GM21390 (cell line): ENCODE measurements around the gene P2RY2.

Experiments used
- ATAC-seq: cut with Tn5 transposase; IDR thresholded peaks from one replicate; pipeline ENCODE4 v1.9.1; 2021; ENCODE audit not compliant: unreplicated experiment

Gene P2RY2

DNA sequence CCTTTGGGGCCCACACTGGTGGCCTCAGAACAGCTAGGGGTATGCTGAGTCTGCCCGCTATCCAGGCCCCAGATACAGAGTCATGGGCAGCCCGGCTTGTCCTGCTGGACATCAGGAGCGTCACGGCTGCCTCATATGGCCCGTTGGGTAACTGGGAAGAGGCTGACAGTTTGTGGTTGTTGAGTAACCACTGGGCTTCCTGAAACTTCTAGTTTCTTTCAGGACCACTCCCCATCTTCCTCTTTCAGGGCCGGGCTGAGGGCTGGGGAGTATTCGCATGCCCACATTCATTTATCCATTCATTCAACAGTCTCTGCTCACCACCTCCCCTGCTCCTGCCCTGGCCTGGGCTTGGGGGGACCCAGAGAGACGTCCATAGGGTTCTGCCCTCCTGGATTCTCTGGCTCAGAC, 13.4 kb upstream of the P2RY2 start:
- ATAC-seq = no peak

DNA sequence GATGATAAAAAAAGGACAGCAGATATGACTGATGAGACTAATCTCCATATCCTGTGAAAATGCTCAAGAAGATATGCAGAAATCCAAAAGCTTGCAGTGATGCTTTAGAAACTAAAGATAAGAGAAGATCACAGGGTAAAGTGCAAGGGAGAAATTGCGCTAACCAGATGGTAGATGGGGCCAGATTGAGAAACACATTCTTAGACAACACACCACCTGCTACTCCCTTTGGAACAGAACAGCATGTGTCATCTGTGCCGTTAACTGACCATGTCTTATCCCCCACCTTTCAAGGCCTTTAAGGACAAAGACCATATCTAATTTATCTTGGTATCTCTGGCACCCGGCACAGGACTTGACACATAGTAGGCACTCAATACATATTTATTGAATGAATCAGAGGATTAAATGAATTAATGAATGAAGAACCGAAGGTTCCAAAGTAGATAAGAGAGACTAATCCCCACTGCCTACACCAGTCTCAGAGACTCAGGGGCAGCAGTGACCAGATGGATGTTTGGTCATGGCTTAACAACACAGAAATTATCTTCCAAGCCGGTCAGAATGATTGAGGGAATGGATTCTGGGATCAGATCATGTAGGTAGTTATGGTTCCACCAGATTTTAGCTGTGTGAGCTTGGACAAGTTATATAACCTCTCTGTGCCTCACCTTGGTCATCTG, 12.3 kb upstream of the P2RY2 start:
- no peak for ATAC-seq

DNA sequence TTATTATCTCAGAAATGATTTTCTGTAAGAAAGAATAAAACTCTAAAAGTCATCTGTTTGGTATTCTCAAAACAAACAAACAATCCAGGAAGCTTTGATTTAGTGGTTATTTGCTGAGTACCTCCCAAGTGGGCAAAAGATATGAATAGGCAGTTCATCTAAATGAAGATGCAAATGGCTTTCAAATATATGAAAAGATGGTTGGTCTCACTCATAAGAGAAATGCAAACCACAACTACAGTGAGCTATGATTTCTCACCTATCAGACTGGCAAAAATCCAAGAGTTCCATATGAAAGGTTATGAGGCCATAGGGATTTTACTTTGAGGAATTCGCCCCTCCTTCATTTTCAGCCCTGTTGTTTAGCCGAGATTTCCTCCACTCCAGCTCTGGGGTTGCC, 11.3 kb upstream of the P2RY2 start:
- ATAC-seq = no peak

DNA sequence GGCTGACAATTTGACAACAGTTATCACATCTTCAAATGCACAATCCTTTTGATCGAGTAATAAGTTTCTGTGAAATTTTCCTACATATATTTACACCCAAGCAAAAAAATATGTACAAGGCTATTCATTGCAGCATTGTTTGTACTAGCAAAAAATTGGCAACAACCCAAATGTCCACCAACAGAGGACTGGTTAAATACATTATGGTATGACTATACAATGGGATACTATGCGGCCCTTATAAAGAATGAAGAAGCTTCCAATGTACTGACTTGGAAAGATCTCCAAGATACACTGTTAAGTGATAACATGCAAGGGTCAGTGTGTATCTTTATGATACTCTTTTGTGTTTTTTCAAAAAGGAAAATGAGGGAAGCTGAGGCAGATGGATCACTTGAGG, 8.2 kb upstream of the P2RY2 start:
- no peak for ATAC-seq

DNA sequence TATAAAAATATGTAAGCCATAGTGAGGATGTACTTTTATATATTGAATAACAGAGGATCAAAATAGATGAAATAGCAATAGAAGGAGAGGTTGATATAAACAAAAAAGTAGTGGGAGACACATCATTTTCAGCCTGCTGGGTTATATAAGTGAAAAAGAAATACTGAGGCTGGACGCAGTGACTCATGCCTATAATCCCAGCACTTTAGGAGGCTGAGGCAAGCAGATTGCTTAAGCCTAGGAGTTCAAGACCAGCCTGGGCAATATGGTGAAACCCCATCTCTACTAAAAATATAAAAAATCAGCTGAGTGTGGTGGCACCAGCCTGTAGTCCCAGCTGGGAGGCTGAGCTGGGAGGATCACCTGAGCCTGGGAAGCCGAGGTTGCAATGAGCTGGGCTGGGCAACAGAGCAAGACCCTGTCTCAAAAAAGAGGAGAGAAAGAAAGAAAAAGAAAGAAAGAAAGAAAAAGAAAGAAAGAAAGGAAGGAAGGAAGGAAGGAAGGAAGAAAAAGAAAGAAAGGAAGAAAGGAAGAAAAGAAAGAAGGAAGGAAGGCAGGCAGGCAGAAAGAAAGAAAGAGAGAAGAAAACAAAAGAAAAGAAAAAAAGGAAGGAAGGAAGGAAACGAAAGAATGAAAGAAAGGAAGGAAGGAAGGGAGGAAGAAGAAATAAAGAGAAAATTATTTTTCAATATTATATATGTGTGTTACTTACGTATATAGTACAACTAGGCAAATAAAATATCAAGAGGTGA, 7.0 kb upstream of the P2RY2 start:
- no peak for ATAC-seq

DNA sequence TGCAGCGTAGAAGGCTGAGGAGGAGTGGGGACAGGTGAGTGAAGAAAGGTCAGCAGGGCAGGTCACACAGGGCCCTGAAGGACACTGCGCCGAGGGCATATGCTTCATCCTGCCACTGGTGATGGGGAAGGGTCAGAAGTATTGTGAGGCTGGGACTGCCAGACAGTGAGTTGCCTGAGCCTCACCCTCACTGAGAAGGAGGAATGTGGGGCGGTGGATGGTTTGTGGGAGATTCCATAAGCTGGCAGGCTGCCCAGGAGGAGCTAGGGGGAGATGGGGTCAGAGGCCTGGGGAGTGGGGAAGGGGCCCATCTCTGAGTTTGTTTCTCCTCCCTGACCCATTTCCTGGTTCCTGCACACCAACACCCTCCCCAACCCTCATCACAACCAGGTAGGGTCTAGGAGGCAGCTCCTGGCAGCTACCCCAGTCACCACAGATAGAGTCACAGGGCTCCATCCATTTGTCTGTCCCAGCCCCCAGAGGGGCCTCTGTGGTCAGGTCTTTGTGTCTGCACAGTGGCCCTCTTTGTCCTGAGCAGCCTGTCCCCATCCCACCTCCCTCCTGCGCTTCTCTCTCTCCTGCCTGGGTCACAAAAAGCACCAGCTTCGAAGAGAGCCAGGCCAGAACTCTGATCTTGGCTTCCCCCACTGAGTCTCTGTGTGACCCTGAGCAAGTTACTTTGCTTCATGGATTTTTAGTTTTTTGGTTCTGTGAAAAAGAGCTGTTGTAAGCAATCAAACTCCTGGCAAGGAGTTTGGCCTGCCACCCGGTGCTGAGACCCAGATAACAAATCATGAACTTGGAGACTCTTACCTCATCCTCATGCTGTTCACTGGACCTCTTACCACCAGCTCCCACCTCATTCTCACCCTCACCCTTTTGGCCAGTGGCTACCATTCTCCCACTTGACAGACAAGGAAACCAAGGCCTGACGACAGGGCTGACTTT, 4.6 kb upstream of the P2RY2 start:
- ATAC-seq = no peak

DNA sequence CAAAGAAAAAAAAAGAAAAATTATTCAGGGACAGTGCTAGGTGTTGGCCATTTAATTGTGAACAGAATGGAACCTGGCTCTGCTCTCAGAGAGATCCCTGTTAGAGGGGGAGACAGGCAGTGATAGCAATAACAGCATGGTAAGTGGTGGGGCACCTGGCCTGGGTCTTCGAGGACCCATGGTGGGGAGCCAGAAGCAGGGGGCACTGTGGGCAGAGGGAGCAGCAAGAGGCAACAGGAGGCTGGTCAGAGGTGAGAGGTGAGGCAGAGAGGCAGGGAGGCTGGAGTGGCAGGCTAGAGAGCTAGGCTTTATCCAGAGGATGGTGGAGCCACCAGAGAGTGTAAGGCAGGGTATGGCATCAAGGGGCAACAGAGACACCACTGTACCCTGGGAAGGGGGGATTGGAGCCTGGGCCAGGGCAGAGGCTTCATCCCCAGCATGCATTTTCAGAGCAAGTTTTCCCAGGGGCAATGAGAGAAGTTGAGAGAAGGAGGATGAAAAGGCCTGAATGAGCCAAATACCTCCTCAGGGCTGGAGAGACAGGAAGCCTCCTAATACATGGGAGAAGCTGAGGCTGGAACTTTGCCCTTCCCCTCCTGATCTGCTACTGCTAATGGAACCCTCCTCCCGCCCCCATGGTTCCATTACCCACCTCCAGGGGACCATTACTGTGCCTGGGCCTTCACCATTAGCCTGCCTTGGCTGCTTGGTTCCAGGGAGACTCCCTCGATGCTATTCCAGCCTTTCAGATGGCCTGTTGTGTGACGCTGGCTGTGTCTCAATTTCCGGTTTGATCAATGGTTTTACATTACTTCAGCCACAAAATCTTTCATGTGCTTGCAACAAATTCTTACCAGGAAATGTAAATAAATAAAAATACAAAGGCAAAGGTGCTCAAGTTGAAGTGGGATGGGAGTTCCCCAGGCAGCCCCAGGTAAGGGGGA, 2.6 kb upstream of the P2RY2 start:
- no peak for ATAC-seq

DNA sequence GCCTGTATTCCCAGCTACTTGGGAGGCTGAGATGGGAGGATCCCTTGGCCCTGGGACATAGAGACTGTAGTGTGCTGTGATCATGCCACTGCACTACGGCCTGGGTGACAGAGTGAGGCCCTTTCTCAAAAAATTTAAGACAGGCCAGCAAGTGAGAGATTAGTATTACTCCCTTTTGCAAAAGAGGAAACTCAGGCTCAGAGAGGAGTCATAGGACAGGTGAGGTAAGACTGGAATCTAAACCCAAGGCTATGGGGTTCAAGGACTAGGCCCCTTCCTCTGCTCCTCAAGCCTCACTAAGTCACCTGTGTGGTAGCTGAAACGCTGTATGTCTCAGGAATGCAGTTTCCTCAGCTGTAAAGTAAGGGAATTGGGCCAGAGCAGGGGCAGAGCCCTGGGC, 1.6 kb upstream of the P2RY2 start:
- no peak for ATAC-seq

DNA sequence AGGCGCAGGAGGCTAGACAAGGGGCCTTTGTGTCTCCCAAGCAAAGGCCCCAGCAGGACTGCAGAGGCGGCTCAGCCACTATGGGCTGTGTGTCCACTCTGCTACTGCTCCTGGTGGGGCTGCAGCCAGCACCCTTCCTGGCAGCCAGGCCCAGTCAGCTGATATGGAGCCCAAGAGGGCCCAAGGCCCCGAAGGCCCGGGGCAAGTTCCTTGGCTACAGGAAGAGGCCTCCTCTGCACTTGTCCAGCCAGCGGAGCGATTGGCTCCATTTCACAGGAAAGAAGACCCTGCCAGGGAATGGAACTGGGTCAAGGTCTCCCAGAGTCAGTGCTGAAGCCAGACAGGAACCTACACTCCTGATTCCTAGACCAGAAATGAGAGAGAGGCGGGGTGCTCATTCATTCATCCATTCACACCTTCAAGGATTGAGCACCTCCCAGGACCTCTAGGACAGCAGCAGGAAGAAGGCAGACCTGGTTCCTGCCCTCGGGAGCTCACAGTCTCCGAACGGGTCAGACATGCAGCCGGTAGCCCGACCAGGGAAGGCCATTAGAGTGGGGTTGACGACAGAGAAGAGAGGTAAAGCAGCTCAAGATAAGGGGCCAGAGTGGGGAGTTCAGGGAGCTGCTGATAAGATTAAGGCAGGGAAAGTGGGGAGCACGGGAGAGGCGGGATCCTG, 811 bp upstream of the P2RY2 start:
- ATAC-seq = no peak

DNA sequence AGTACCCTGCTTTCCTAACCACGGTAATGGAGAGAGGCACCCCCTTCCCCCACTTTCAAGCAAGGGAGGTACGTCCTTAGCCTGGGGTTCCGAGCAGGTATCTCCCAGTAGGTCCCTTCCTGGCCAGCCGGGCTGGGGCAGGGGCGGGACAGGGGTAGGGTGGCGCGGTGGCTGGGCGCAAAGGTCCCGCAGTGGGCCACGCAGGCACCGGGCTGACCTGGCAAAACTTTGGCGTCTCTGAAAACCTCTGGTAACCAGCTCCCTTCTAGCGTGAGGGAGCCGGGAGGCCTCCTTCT, 323 bp upstream of the P2RY2 start:
- no peak for ATAC-seq

DNA sequence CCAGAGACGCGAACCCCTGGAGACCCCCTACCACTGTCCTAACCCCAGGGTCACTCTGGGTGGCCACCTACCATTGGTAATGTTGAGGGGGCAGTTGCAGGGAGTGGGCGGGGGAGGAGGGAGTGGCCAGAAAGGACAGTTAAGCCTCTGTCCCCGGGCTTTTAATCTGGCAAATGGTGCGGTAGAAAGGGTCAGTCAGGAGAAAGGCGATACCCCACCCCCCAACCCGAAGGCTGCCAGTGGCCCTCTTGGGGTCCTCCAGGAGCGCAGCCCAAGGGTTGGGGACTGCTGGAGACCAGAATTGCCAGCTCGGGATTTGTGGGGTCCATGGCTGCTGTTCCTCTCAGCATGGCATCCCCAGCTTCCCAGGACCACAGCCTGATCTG, 742 bp downstream of the P2RY2 start:
- ATAC-seq = no peak

DNA sequence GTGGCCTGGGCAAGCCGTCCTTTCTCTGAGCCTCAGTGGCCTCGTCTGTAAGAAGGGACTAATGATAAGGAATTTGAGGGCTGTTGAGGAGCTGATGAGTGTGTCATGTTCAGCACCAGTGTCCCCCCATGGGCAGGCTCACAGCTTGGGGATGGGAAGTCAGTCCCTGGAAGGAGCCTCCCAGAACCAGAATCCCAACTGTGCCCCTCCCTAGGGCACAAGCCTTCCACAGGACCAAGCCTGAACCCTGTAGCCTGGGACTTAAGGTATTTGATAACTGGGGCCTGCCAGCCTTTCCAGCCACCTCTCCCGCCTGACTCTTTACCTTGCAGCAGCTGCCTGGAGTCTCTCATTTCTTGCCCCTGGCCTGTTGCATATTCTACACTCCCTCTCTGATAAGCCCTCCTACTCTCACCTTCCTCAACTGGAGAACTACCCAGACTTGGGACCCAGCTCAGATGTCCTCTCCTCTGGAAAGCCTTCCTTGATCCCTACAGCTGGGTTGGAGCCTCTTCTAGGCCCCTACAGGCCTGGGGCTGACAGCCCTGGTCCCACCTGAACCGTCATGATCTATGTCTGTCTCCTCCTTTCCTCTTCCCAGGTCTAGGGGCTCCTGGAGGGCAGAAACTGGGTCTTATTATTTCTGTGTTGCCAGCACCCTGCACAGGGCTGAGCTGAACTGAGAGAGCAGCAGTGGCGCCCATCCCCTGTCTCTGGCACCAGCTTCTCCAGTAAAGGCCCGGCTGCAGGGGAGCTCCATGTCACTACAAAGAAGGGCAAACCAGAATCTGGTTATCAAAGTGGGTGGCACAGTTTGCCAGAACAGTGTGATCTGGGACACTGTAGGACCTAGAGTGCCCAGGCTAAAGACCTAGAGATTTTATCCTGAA, 1.6 kb downstream of the P2RY2 start:
- ATAC-seq = no peak

DNA sequence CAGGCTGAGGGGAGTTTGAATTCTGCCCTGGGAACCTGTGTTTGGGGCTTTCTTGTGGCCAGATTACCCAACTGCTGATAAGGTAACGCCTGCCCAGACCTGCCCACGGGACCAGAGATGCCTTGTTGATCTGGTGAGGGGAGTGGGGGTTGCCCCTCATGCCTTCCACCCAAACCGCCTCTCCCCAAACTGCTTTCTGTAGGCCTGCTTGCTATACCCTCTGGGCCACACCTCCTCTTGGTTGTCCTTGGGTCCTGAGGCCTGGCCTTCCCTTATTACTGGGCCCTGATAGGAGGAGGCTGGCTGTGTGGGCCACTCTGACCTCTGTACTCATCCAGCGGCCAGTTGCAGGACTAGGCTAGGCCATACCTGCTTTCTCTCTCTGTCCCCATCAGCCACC, 3.4 kb downstream of the P2RY2 start:
- no peak for ATAC-seq

DNA sequence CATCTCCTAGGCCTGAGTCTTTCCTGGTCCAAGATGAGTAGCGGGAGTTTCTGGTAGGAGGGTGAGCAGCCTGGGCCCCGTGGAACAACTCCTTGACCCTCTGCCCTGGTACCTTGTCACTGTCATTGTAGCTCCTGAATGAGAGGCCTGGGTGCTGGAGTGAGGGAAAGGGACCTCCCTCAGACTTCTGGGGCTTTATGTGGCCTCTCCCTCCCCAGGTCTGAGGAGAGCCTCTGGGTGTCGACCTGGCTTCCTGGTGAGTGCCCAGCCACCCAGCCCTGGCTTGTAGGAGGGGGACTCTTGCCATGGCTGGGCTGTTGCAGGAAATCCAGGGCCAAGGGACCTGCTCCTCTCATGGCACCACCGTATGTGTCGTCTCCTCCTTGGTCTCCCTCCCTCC, 3.9 kb downstream of the P2RY2 start:
- ATAC-seq = no peak

DNA sequence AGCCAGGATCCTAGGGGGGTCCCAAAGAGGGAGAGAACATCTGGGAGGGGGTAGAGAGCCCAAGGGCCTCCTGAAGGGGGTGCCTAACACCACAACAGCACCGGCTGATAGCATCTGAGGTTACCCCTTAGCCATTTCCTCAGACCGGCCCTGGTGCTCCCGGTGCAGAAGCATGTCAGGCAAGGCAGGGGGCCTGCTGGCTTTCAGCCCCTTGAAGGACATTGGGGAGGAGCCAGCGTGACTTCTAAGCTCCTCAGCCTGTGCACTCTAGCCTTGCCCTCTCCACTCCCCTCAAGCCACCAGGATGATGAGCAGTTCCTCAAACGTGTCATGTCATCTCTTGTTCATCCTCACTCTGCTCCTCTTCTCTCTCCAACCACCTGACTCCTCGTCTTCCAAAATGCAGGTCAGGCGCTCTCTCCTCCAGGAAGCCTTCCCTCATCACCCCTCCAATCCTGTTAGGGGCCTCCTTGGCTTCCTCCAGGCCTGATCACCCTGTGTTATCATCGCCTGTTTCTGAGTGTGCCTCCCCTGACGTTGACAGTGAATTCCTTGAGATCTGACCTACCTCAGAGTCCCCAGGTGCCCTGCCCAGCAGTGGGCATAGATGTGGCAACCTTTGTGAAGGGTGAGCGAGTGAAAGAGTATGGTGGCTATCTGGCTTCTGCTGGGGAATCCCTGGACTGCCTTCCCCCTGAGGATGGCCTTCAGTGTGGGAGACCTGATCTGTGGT, 6.1 kb downstream of the P2RY2 start:
- no peak for ATAC-seq

DNA sequence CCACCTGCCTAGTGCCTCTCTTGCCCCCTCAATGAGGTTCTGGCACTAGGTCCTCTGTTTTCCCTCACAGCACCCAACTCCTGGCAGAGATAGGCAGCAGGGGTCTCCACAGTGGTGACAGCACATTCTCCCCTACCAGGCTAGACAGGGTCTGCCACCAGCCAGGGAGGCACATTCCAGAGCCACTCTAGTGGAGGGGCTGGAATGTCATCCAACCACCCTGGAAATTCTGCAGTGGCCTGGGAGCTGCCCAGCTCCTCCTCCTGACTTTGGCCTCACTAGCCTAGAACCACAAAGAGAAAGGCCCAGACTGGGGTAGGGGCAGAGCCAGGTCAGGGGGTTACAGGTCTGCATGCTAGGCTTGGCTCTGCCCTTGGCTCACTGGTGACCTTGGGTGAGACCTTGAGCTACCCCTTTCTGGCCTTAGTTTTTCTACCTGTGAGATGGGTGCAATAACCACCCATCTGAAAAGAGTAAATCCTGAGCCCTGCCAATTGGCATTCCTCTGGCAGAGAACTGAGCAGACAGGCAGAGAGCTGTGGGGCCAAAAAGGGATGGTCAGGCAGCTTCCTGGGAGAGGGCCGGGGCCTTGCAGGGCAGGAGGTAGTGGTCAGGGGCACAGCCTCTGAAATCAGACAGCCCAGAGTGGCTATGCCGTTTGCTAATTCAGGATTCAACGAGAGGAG, 7.1 kb downstream of the P2RY2 start:
- no peak for ATAC-seq

DNA sequence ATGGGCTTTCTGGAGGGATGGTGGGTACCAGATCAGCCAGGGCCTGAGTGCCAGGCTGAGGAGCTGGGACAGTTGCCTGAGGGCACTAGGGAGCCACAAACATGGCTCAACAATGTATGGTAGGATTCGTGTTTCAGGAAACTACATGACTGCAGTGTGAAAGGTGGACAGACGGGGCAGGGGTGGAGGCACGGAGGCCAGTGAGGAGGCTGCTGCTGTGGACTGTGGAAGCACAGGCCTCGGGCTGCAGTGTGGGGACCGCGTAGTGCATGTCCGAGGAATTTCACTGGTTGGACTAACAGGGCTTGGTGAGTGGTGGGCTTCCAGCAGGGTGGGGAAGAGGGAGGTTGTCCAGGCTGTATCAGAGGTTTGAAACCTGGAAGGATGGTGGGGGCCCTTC, 7.8 kb downstream of the P2RY2 start:
- ATAC-seq = no peak
